ENCODE measurements around the gene TRIM29. TPM values are rescaled to one million over a fixed set of nuclear protein-coding genes. Genes with fewer than 3 reads are reported as not detected.
"Not testable (repeated sequence)": the region's sequence is repeated elsewhere in the genome, so short reads cannot be mapped to it uniquely, and the experiment has no call there.

The TRIM29 gene
- total and polyA plus RNA-seq, 4 donors, result 0.13 to 3.6 (median 0.84) TPM

GRCh38 chr11:120182790-120183491 lies 45.0 kb upstream of the TRIM29 start:
- Histone ChIP-seq H3K9me3 (ENCODE audit: control insufficient read depth, low read length) (no peaks in the 10 kb centered on the region), H3K36me3 (ENCODE audit: control insufficient read depth in 1 of 2, insufficient read depth in 2 of 2, low read length in 1 of 2) (no peaks in the 10 kb centered on the region), H3K4me3 (ENCODE audit: low read length in 2 of 2) (no peak overlapping the region), H3K27ac (ENCODE audit: low read depth in 1 of 2, low read length in 2 of 2) (no peak overlapping the region), H3K27me3 (ENCODE audit: control insufficient read depth in 1 of 2, insufficient read depth in 2 of 2, low read length in 1 of 2) (no peaks in the 10 kb centered on the region), H3K4me1 (ENCODE audit: control insufficient read depth in 1 of 2, insufficient read depth in 2 of 2, low read length in 2 of 2) (no peaks in the 10 kb centered on the region)
- 72 to 77% methylated on average over 5 of the region's 5 CpGs for WGBS, 2 donors
- peak in 1 of 2 donors; percentile 74 for DNase-seq
- no peak for ATAC-seq (ENCODE audit: low FRiP score)
- intact Hi-C loops (cut with DNase I), result loop anchor here in 1 of 2 donors (5.0 kb wide), 1 partner anchor 244 kb away; no protein-coding TSS in a partner anchor

- H3K27me3 ChIP-seq (ENCODE audit: control insufficient read depth in 1 of 2, insufficient read depth in 2 of 2, low read length in 1 of 2), result no peaks in the 10 kb centered on the region
- H3K4me3 ChIP-seq (ENCODE audit: low read length in 2 of 2), result no peak overlapping the region
- no peaks in the 10 kb centered on the region for H3K4me1 ChIP-seq (ENCODE audit: control insufficient read depth in 1 of 2, insufficient read depth in 2 of 2, low read length in 2 of 2)
- DNase-seq (peak in 1 of 2 donors; percentile 44), ATAC-seq (ENCODE audit: low FRiP score) (no peak)
- H3K27ac ChIP-seq (ENCODE audit: low read depth in 1 of 2, low read length in 2 of 2), result no peak overlapping the region
- 84% methylated on average over 7 of the region's 7 CpGs for WGBS, 2 donors
- no peaks in the 10 kb centered on the region for H3K36me3 ChIP-seq (ENCODE audit: control insufficient read depth in 1 of 2, insufficient read depth in 2 of 2, low read length in 1 of 2)
- intact Hi-C loops (cut with DNase I), result loop anchor here in 1 of 2 donors (5.0 kb wide), 1 partner anchor 245 kb away; no protein-coding TSS in a partner anchor
- no peaks in the 10 kb centered on the region for H3K9me3 ChIP-seq (ENCODE audit: control insufficient read depth, low read length)
These were observed 44.5 kb upstream of the TRIM29 start for GRCh38 chr11:120182372-120182771.

GRCh38 chr11:120181376-120181975 lies 43.6 kb upstream of the TRIM29 start:
- 93 to 94% methylated on average over 10 of the region's 10 CpGs for WGBS, 2 donors
- H3K27me3 ChIP-seq (ENCODE audit: control insufficient read depth in 1 of 2, insufficient read depth in 2 of 2, low read length in 1 of 2), result no peaks in the 10 kb centered on the region
- no peak for ATAC-seq (ENCODE audit: low FRiP score)
- peak in 1 of 2 donors; percentile 43 for DNase-seq
- no peaks in the 10 kb centered on the region for H3K9me3 ChIP-seq (ENCODE audit: control insufficient read depth, low read length)
- H3K4me1 ChIP-seq (ENCODE audit: control insufficient read depth in 1 of 2, insufficient read depth in 2 of 2, low read length in 2 of 2), result no peaks in the 10 kb centered on the region
- intact Hi-C loops (cut with DNase I), result loop anchor here in 1 of 2 donors (5.0 kb wide), 1 partner anchor 246 kb away; no protein-coding TSS in a partner anchor
- H3K36me3 ChIP-seq (ENCODE audit: control insufficient read depth in 1 of 2, insufficient read depth in 2 of 2, low read length in 1 of 2), result no peaks in the 10 kb centered on the region
- no peak overlapping the region for H3K4me3 ChIP-seq (ENCODE audit: low read length in 2 of 2)
- no peak overlapping the region for H3K27ac ChIP-seq (ENCODE audit: low read depth in 1 of 2, low read length in 2 of 2)

- no peaks in the 10 kb centered on the region for H3K36me3 ChIP-seq (ENCODE audit: control insufficient read depth in 1 of 2, insufficient read depth in 2 of 2, low read length in 1 of 2)
- no peak overlapping the region for H3K27ac ChIP-seq (ENCODE audit: low read depth in 1 of 2, low read length in 2 of 2)
- H3K4me3 ChIP-seq (ENCODE audit: low read length in 2 of 2), result no peak overlapping the region
- ATAC-seq (ENCODE audit: low FRiP score) (no peak), DNase-seq (peak in 1 of 2 donors; percentile 64)
- no peaks in the 10 kb centered on the region for H3K4me1 ChIP-seq (ENCODE audit: control insufficient read depth in 1 of 2, insufficient read depth in 2 of 2, low read length in 2 of 2)
- intact Hi-C loops (cut with DNase I), result loop anchor here in 1 of 2 donors (5.0 kb wide), 1 partner anchor 247 kb away; no protein-coding TSS in a partner anchor
- WGBS, 2 donors, result 80 to 81% methylated on average over 11 of the region's 11 CpGs
- H3K9me3 ChIP-seq (ENCODE audit: control insufficient read depth, low read length), result no peaks in the 10 kb centered on the region
- no peaks in the 10 kb centered on the region for H3K27me3 ChIP-seq (ENCODE audit: control insufficient read depth in 1 of 2, insufficient read depth in 2 of 2, low read length in 1 of 2)
These were observed 42.8 kb upstream of the TRIM29 start for GRCh38 chr11:120180551-120181232.

GRCh38 chr11:120180063-120180462 lies 42.1 kb upstream of the TRIM29 start:
- not testable (repeated sequence) for H3K27me3 ChIP-seq (ENCODE audit: control insufficient read depth in 1 of 2, insufficient read depth in 2 of 2, low read length in 1 of 2); DNase-seq
- 96 to 97% methylated on average over 6 of the region's 6 CpGs for WGBS, 2 donors

GRCh38 chr11:120179057-120179672 lies 41.3 kb upstream of the TRIM29 start:
- H3K4me1 ChIP-seq (ENCODE audit: control insufficient read depth in 1 of 2, insufficient read depth in 2 of 2, low read length in 2 of 2), result no peaks in the 10 kb centered on the region

More at GRCh38 chr11:120180063-120180462, 42.1 kb upstream of the TRIM29 start:
- not testable (repeated sequence) for H3K4me3 ChIP-seq (ENCODE audit: low read length in 2 of 2); H3K4me1 ChIP-seq (ENCODE audit: control insufficient read depth in 1 of 2, insufficient read depth in 2 of 2, low read length in 2 of 2); H3K27ac ChIP-seq (ENCODE audit: low read depth in 1 of 2, low read length in 2 of 2); H3K9me3 ChIP-seq (ENCODE audit: control insufficient read depth, low read length); H3K36me3 ChIP-seq (ENCODE audit: control insufficient read depth in 1 of 2, insufficient read depth in 2 of 2, low read length in 1 of 2); ATAC-seq (ENCODE audit: low FRiP score)
- intact Hi-C loops (cut with DNase I), result loop anchor here in 1 of 2 donors (5.0 kb wide), 1 partner anchor 247 kb away; no protein-coding TSS in a partner anchor

GRCh38 chr11:120178561-120179056 lies 40.7 kb upstream of the TRIM29 start:
- Histone ChIP-seq H3K36me3 (ENCODE audit: control insufficient read depth in 1 of 2, insufficient read depth in 2 of 2, low read length in 1 of 2) (no peaks in the 10 kb centered on the region), H3K4me1 (ENCODE audit: control insufficient read depth in 1 of 2, insufficient read depth in 2 of 2, low read length in 2 of 2) (no peaks in the 10 kb centered on the region), H3K27ac (ENCODE audit: low read depth in 1 of 2, low read length in 2 of 2) (no peak overlapping the region), H3K9me3 (ENCODE audit: control insufficient read depth, low read length) (no peaks in the 10 kb centered on the region), H3K27me3 (ENCODE audit: control insufficient read depth in 1 of 2, insufficient read depth in 2 of 2, low read length in 1 of 2) (no peaks in the 10 kb centered on the region), H3K4me3 (ENCODE audit: low read length in 2 of 2) (no peak overlapping the region)
- intact Hi-C loops (cut with DNase I), result no loop called here
- WGBS, 2 donors, result 81 to 84% methylated on average over 5 of the region's 5 CpGs
- ATAC-seq (ENCODE audit: low FRiP score) (no peak), DNase-seq (no peak)

More at GRCh38 chr11:120179057-120179672, 41.3 kb upstream of the TRIM29 start:
- peak; percentile 35 for ATAC-seq (ENCODE audit: low FRiP score)
- intact Hi-C loops (cut with DNase I), result no loop called here
- H3K27me3 ChIP-seq (ENCODE audit: control insufficient read depth in 1 of 2, insufficient read depth in 2 of 2, low read length in 1 of 2), result no peaks in the 10 kb centered on the region
- H3K9me3 ChIP-seq (ENCODE audit: control insufficient read depth, low read length), result no peaks in the 10 kb centered on the region
- H3K36me3 ChIP-seq (ENCODE audit: control insufficient read depth in 1 of 2, insufficient read depth in 2 of 2, low read length in 1 of 2), result no peaks in the 10 kb centered on the region
- WGBS, 2 donors, result 93 to 96% methylated on average over 10 of the region's 10 CpGs
- H3K27ac ChIP-seq (ENCODE audit: low read depth in 1 of 2, low read length in 2 of 2), result no peak overlapping the region
- H3K4me3 ChIP-seq (ENCODE audit: low read length in 2 of 2), result no peak overlapping the region
- DNase-seq, result peak in 1 of 2 donors; percentile 37

GRCh38 chr11:120174866-120175265 lies 37.0 kb upstream of the TRIM29 start:
- Histone ChIP-seq H3K36me3 (ENCODE audit: control insufficient read depth in 1 of 2, insufficient read depth in 2 of 2, low read length in 1 of 2) (no peaks in the 10 kb centered on the region), H3K4me1 (ENCODE audit: control insufficient read depth in 1 of 2, insufficient read depth in 2 of 2, low read length in 2 of 2) (no peaks in the 10 kb centered on the region), H3K9me3 (ENCODE audit: control insufficient read depth, low read length) (no peaks in the 10 kb centered on the region), H3K27me3 (ENCODE audit: control insufficient read depth in 1 of 2, insufficient read depth in 2 of 2, low read length in 1 of 2) (no peaks in the 10 kb centered on the region), H3K27ac (ENCODE audit: low read depth in 1 of 2, low read length in 2 of 2) (no peak overlapping the region), H3K4me3 (ENCODE audit: low read length in 2 of 2) (no peak overlapping the region)
- WGBS, 2 donors, result 66 to 73% methylated on average over 4 of the region's 4 CpGs
- intact Hi-C loops (cut with DNase I), result loop anchor here in 1 of 2 donors (5.0 kb wide), 2 partner anchors 52 to 127 kb away; no protein-coding TSS in a partner anchor
- no peak for DNase-seq
- ATAC-seq (ENCODE audit: low FRiP score), result no peak

Measured in aorta (tissue), 5 donors.